SK-N-SH (cell line): ENCODE results near the gene SETD7. TPM values are rescaled to one million over a fixed set of nuclear protein-coding genes. Genes with fewer than 3 reads are reported as not detected.

Experiments used
- CTCF ChIA-PET: fragments of 300-600, 350-600 bp; formaldehyde crosslinking; extraction: SDS; loops from one replicate; lab custom pipeline; 2021; lab: Yijun Ruan, JAX
- POLR2A ChIA-PET: fragments of 350-600 bp; sonication (Branson Sonifier 250); formaldehyde crosslinking; extraction: SDS; loops from one replicate; lab custom pipeline; 2020; ENCODE audit warnings: antibody characterized with exemption, inconsistent platforms; lab: Yijun Ruan, JAX
- DNase-seq: peaks from one replicate; pipeline ENCODE4 v3.0.0; 2012
- H2AFZ ChIP-seq: fragments of 200-600 bp; sonication (generic); 2 replicates; pipeline ENCODE4 v1.8.1; 2016; ENCODE audit warnings: antibody characterized with exemption, mild to moderate bottlenecking, low read depth
- H3F3A ChIP-seq: fragments of 200-600 bp; sonication (generic); replicated peaks from 2 replicates; pipeline ENCODE3; 2016; ENCODE audit warnings: antibody characterized with exemption, mild to moderate bottlenecking; ENCODE audit not compliant: insufficient read depth
- H3K27ac ChIP-seq, 2 experiments: fragments of 200-500 bp in 1 of 2; fragments of 200-600 bp in 1 of 2; sonication (Bioruptor generic) in 1 of 2; sonication (generic), shearing (Covaris generic) in 1 of 2; 2 replicates each; pipeline versions ENCODE4 v1.5.1 to v1.6.1; 2014 to 2016; ENCODE audit warnings: low read depth in 2 of 2, inconsistent platforms in 1 of 2, low read length in 1 of 2, mild to moderate bottlenecking in 1 of 2, mixed read lengths in 1 of 2
- H3K27me3 ChIP-seq: fragments of 200-600 bp; sonication (generic), shearing (Covaris generic); 2 replicates; pipeline ENCODE4 v1.6.1; 2016; ENCODE audit warnings: mixed run types; ENCODE audit not compliant: insufficient read depth
- H3K36me3 ChIP-seq, 2 experiments: fragments of 200-500 bp in 1 of 2; fragments of 200-600 bp in 1 of 2; sonication (Bioruptor generic) in 1 of 2; sonication (generic) in 1 of 2; replicated peaks in 1 of 2; 2 replicates each; pipeline versions ENCODE3 to v1.5.1; 2014 to 2016; ENCODE audit warnings: low read length in 1 of 2, mild to moderate bottlenecking in 1 of 2; ENCODE audit not compliant: insufficient read depth in 2 of 2, control insufficient read depth in 1 of 2
- H3K4me1 ChIP-seq, 2 experiments: fragments of 200-500 bp in 1 of 2; fragments of 200-600 bp in 1 of 2; sonication (Bioruptor generic) in 1 of 2; sonication (generic), shearing (Covaris generic) in 1 of 2; 2 replicates each; pipeline versions ENCODE4 v1.5.1 to v1.6.1; 2014 to 2016; ENCODE audit warnings: low read depth in 1 of 2, low read length in 1 of 2, mixed run types in 1 of 2; ENCODE audit not compliant: insufficient read depth in 2 of 2, control insufficient read depth in 1 of 2
- H3K4me2 ChIP-seq: fragments of 200-600 bp; sonication (generic), shearing (Covaris generic); 2 replicates; pipeline ENCODE4 v1.6.1; 2017; ENCODE audit warnings: mixed run types
- H3K4me3 ChIP-seq, 2 experiments: fragments of 200-500 bp in 1 of 2; fragments of 200-600 bp in 1 of 2; sonication (Bioruptor generic) in 1 of 2; sonication (generic), shearing (Covaris generic) in 1 of 2; 2 replicates each; pipeline versions ENCODE4 v1.5.1 to v1.8.1; 2014 to 2016; ENCODE audit warnings: low read depth in 2 of 2, inconsistent platforms in 1 of 2, low read length in 1 of 2, mild to moderate bottlenecking in 1 of 2, mixed read lengths in 1 of 2, moderate library complexity in 1 of 2
- H3K79me2 ChIP-seq: fragments of 200-600 bp; sonication (generic); 2 replicates; pipeline ENCODE4 v1.8.1; 2017; ENCODE audit warnings: mild to moderate bottlenecking; ENCODE audit not compliant: insufficient read depth
- H3K9ac ChIP-seq: fragments of 200-600 bp; sonication (generic); 2 replicates; pipeline ENCODE4 v1.6.1; 2017; ENCODE audit warnings: mixed run types
- H3K9me2 ChIP-seq: fragments of 200-600 bp; sonication (generic); 2 replicates; pipeline ENCODE4 v1.6.1; 2017; ENCODE audit warnings: mixed run types
- H3K9me3 ChIP-seq: fragments of 200-600 bp; sonication (generic); 2 replicates; pipeline ENCODE4 v1.6.1; 2017; ENCODE audit warnings: mixed run types, mild to moderate bottlenecking, moderate library complexity
- H4K20me1 ChIP-seq: fragments of 200-600 bp; sonication (generic); 2 replicates; pipeline ENCODE4 v1.6.1; 2017; ENCODE audit warnings: mild to moderate bottlenecking, mixed run types; ENCODE audit not compliant: insufficient read depth
- CTCF ChIP-seq: fragments of 200-600 bp; sonication (generic); IDR thresholded peaks from 2 replicates; pipeline ENCODE4 v1.6.1; 2017; ENCODE audit warnings: antibody characterized with exemption, mild to moderate bottlenecking, moderate library complexity
- ELF1 ChIP-seq: IDR thresholded peaks from 2 replicates; pipeline ENCODE4 v1.4.0; 2012
- EP300 ChIP-seq, 2 experiments: IDR thresholded peaks; 2 replicates each; pipeline versions ENCODE4 v1.4.0 to v1.6.1; 2012; ENCODE audit warnings: borderline replicate concordance in 1 of 2, low read depth in 1 of 2, low read length in 1 of 2
- EZH2phosphoT487 ChIP-seq: fragments of 200-600 bp; sonication (generic); IDR thresholded peaks from 2 replicates; pipeline ENCODE4 v1.6.1; 2017; ENCODE audit warnings: low read depth, mixed run types, mild to moderate bottlenecking, antibody characterized with exemption, moderate library complexity, borderline replicate concordance
- IRF3 ChIP-seq: fragments of 150-350 bp; IDR thresholded peaks from 2 replicates; pipeline ENCODE4 v1.6.1; 2016; ENCODE audit warnings: mild to moderate bottlenecking, low read depth, low read length
- JUND ChIP-seq: IDR thresholded peaks from 2 replicates; pipeline ENCODE4 v1.4.0; 2012
- MEF2A ChIP-seq: IDR thresholded peaks from 2 replicates; pipeline ENCODE4 v1.4.0; 2012; ENCODE audit warnings: low read depth, borderline replicate concordance
- NFIC ChIP-seq: IDR thresholded peaks from 2 replicates; pipeline ENCODE4 v1.4.0; 2012; ENCODE audit warnings: borderline replicate concordance
- PBX3 ChIP-seq: IDR thresholded peaks from 2 replicates; pipeline ENCODE4; 2012
- REST ChIP-seq: IDR thresholded peaks from 2 replicates; pipeline ENCODE4 v1.6.1; 2012; ENCODE audit warnings: mild to moderate bottlenecking, low read depth, low read length, moderate library complexity
- RFX5 ChIP-seq: IDR thresholded peaks from 2 replicates; pipeline ENCODE4 v1.6.1; 2012; ENCODE audit warnings: mild to moderate bottlenecking, improper control_type of control experiment, low read length
- SMC3 ChIP-seq: IDR thresholded peaks from 2 replicates; pipeline ENCODE4 v1.6.1; 2012; ENCODE audit warnings: low read depth, low read length, improper control_type of control experiment
- TAF1 ChIP-seq: IDR thresholded peaks from 2 replicates; pipeline ENCODE4 v1.6.1; 2012; ENCODE audit warnings: low read depth, mild to moderate bottlenecking, low read length, moderate library complexity, borderline replicate concordance
- TEAD4 ChIP-seq: IDR thresholded peaks from 2 replicates; pipeline ENCODE4 v1.4.0; 2012; ENCODE audit warnings: mild to moderate bottlenecking, borderline replicate concordance; ENCODE audit not compliant: insufficient read depth
- ZBTB33 ChIP-seq: IDR thresholded peaks from 2 replicates; pipeline ENCODE4 v1.4.0; 2012; ENCODE audit warnings: low read depth, borderline replicate concordance
- WGBS: methylation state at CpG from one replicate; pipeline ENCODE4 v1.1.6; 2017; ENCODE audit warnings: low lambda C conversion rate; 5-methylcytosine and 5-hydroxymethylcytosine counted together
- polyA plus RNA-seq, 3 experiments: library from polyadenylated mRNA; depleted of rRNA; stranded (reverse); fragments of >200 nt; gene quantifications; 2 replicates each; pipeline ENCODE4 v1.2.3, GENCODE V29; 2012

The SETD7 gene
- polyA plus RNA-seq, 1 of the 3 experiments (the other 2 are of a cell fraction) = 5.0 TPM

- no peak for TF ChIP-seq REST
- no peak for TF ChIP-seq ZBTB33
- TF ChIP-seq, all 33 proteins: peak for 0
Measured at GRCh38 chr4:139575072-139575471, 19.1 kb upstream of the SETD7 start (continued).

GRCh38 chr4:139574641-139575040, 18.6 kb upstream of the SETD7 start:
- H3K27ac ChIP-seq = no peak overlapping the region
- TF ChIP-seq EP300 (IDR thresholded peaks at IDR 0.05; ENCODE audit: borderline replicate concordance in 1 of 2, low read depth in 1 of 2, low read length in 1 of 2) (no peak), NFIC (no peak), EZH2phosphoT487 (no peak), IRF3 (no peak), REST (no peak), TAF1 (no peak), JUND (no peak), PBX3 (no peak), SMC3 (no peak), ELF1 (no peak), RFX5 (no peak), TEAD4 (no peak), MEF2A (no peak), CTCF (no peak)
- TF ChIP-seq, all 33 proteins: peak for 0
- Histone ChIP-seq H2AFZ (no peak overlapping the region), H3K4me2 (no peak overlapping the region), H3K9ac (no peak overlapping the region), H3K4me1 (no peaks in the 10 kb centered on the region; a peak in 1 of 4 replicates), H3K79me2 (no peaks in the 10 kb centered on the region), H3K4me3 (no peak overlapping the region), H4K20me1 (no peaks in the 10 kb centered on the region), H3K27me3 (no peaks in the 10 kb centered on the region), H3F3A (no peaks in the 10 kb centered on the region), H3K9me2 (no peaks in the 10 kb centered on the region), H3K36me3 (no peaks in the 10 kb centered on the region), H3K9me3 (no peaks in the 10 kb centered on the region)
- CTCF ChIA-PET = interaction anchor here (0.7 to 0.8 kb wide), 2 partner anchors 11 to 28 kb away, joined by 3 read pairs; no protein-coding TSS in a partner anchor
- DNase-seq = no peak
- POLR2A ChIA-PET = no interaction called here
- 80% methylated on average over 3 of the region's 3 CpGs for WGBS
